Measurements from ENCODE around the gene LDLRAP1.

Gene LDLRAP1

DNA sequence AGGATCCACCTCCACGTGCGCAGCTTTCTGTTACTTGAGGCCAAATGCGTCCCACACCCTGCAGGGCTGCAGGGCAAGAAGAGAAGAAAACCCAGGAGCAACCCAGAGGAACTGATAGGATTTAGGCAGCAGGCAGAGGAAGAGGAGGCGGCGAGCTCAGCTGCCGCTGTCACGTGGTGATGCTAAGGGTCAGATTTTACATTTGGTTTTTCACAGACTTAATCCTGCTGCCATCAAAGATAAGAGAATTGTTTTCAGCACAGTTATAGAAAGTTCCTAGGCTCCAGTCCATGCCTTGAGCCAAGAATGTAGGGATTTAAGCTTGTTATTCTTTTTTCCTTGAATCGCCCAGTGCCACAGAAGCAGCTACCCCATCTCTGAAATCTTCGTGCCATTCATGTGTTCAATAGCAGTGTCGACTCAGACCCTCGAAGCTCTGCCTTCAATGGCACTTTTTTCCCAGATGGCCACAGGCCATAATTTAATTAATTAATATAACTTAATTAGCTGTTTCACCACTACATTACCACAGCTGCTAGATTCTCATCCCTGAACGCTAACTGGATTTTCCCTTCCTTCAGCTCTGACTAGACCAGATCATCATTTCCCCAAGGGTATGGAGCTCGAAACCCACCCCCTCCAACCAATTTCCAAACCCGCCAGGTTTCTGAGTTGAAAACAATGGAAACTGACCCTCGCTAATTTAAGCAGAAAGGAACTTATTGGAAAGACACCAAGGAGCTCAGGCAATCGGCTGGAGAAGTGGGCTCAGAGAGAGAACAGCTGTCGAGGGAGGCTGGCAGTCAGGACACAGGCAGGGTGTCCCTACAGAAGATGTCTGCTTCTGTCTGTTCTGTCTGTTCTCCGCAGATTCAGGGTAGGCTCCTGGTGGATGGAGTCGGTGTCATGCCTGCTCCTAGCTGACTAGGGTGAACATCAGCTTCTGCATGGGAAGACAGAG, 36.2 kb downstream of the LDLRAP1 start:
- Histone ChIP-seq H3K79me2 (ENCODE audit: insufficient read depth, low read length) (no peaks in the 10 kb centered on the region), H3K4me3 (ENCODE audit: low read depth, low read length, poor library complexity, severe bottlenecking) (no peak overlapping the region), H3K9me3 (ENCODE audit: low read length) (no peaks in the 10 kb centered on the region), H3K27me3 (ENCODE audit: insufficient read depth, low read length) (no peaks in the 10 kb centered on the region), H3F3A (ENCODE audit: insufficient read depth, low read length) (no peaks in the 10 kb centered on the region), H2AFZ (ENCODE audit: low read length) (no peak overlapping the region), H4K20me1 (ENCODE audit: insufficient read depth, low read length) (no peaks in the 10 kb centered on the region), H3K9ac (ENCODE audit: low read length) (no peak overlapping the region), H3K4me1 (ENCODE audit: insufficient read depth, low read length, severe bottlenecking) (no peaks in the 10 kb centered on the region), H3K9me2 (ENCODE audit: low read depth, low read length) (no peaks in the 10 kb centered on the region), H3K27ac (ENCODE audit: low read depth, low read length, poor library complexity, severe bottlenecking) (no peak overlapping the region), H3K4me2 (ENCODE audit: low read length) (no peak overlapping the region), H3K36me3 (ENCODE audit: insufficient read depth, low read length) (no peaks in the 10 kb centered on the region)
- TF ChIP-seq EZH2 (IDR thresholded peaks at IDR 0.05; ENCODE audit: borderline replicate concordance, low read length): no peak
- TF ChIP-seq, protein P1, sequence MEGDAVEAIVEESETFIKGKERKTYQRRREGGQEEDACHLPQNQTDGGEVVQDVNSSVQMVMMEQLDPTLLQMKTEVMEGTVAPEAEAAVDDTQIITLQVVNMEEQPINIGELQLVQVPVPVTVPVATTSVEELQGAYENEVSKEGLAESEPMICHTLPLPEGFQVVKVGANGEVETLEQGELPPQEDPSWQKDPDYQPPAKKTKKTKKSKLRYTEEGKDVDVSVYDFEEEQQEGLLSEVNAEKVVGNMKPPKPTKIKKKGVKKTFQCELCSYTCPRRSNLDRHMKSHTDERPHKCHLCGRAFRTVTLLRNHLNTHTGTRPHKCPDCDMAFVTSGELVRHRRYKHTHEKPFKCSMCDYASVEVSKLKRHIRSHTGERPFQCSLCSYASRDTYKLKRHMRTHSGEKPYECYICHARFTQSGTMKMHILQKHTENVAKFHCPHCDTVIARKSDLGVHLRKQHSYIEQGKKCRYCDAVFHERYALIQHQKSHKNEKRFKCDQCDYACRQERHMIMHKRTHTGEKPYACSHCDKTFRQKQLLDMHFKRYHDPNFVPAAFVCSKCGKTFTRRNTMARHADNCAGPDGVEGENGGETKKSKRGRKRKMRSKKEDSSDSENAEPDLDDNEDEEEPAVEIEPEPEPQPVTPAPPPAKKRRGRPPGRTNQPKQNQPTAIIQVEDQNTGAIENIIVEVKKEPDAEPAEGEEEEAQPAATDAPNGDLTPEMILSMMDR (IDR thresholded peaks at IDR 0.05; ENCODE audit: low read length): no peak

DNA sequence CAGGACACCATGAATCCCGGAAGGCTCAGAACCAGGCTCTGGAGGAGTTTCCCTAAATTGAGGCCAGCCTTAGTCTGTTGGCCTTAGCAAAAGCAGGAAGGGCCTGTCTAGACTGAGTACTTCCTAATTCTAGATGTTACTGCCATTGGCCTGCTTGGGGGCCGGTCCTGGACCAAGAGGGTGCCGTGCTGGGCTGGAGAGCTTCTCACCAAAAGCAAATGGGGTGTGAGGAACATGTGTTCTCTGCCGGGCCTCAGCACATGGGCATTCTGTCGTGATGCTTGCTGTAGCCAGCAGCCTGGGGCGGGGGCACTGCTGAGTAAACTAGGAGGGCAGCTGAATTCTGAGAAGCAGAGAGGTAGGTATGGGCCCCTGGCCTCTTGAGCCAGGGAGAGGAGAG, 37.5 kb downstream of the LDLRAP1 start:
- no peaks in the 10 kb centered on the region for H4K20me1 ChIP-seq (ENCODE audit: insufficient read depth, low read length)
- no peak for TF ChIP-seq EZH2 (IDR thresholded peaks at IDR 0.05; ENCODE audit: borderline replicate concordance, low read length)
- TF ChIP-seq, protein P1 (IDR thresholded peaks at IDR 0.05; ENCODE audit: low read length): no peak
- H3K9me2 ChIP-seq (ENCODE audit: low read depth, low read length): no peaks in the 10 kb centered on the region
- peaks cover 10% of the 10 kb centered on the region for H3K4me1 ChIP-seq (ENCODE audit: insufficient read depth, low read length, severe bottlenecking)
- H3K4me2 ChIP-seq (ENCODE audit: low read length): no peak overlapping the region
- no peaks in the 10 kb centered on the region for H3K79me2 ChIP-seq (ENCODE audit: insufficient read depth, low read length)
- no peak overlapping the region for H2AFZ ChIP-seq (ENCODE audit: low read length)
- H3F3A ChIP-seq (ENCODE audit: insufficient read depth, low read length): no peaks in the 10 kb centered on the region
- no peaks in the 10 kb centered on the region for H3K36me3 ChIP-seq (ENCODE audit: insufficient read depth, low read length)
- H3K4me3 ChIP-seq (ENCODE audit: low read depth, low read length, poor library complexity, severe bottlenecking): no peak overlapping the region
- H3K27me3 ChIP-seq (ENCODE audit: insufficient read depth, low read length): no peaks in the 10 kb centered on the region
- H3K9ac ChIP-seq (ENCODE audit: low read length): no peak overlapping the region
- H3K27ac ChIP-seq (ENCODE audit: low read depth, low read length, poor library complexity, severe bottlenecking): no peak overlapping the region
- no peaks in the 10 kb centered on the region for H3K9me3 ChIP-seq (ENCODE audit: low read length)

DNA sequence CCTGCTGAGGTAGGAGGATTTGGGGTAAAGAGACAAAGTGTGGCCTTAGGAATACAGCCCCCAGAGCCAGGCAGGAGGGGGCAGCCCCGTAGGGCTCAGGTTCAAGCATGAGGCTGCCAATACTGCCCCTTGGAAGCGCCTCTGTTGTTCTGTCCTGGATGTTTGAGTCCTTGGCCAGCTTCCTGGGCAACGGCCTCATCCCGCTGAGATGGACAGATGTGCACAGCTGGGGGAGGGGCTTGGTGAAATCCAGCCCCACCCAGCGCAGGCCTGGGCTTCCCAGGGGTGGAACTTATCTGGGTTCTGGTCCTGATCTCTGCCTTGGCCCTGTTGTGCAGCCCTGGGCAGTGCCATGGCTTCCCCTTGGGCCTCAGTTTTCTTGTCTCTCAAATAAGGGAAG, 38.4 kb downstream of the LDLRAP1 start:
- no peak for TF ChIP-seq EZH2 (IDR thresholded peaks at IDR 0.05; ENCODE audit: borderline replicate concordance, low read length)
- TF ChIP-seq, protein P1 (IDR thresholded peaks at IDR 0.05; ENCODE audit: low read length): no peak
- no peaks in the 10 kb centered on the region for H3K36me3 ChIP-seq (ENCODE audit: insufficient read depth, low read length)
- no peaks in the 10 kb centered on the region for H4K20me1 ChIP-seq (ENCODE audit: insufficient read depth, low read length)
- H3K27me3 ChIP-seq (ENCODE audit: insufficient read depth, low read length): no peaks in the 10 kb centered on the region
- no peak overlapping the region for H2AFZ ChIP-seq (ENCODE audit: low read length)
- H3K4me1 ChIP-seq (ENCODE audit: insufficient read depth, low read length, severe bottlenecking): peaks cover 10% of the 10 kb centered on the region
- no peak overlapping the region for H3K9ac ChIP-seq (ENCODE audit: low read length)
- H3K9me3 ChIP-seq (ENCODE audit: low read length): no peaks in the 10 kb centered on the region
- no peaks in the 10 kb centered on the region for H3K9me2 ChIP-seq (ENCODE audit: low read depth, low read length)
- no peaks in the 10 kb centered on the region for H3F3A ChIP-seq (ENCODE audit: insufficient read depth, low read length)
- no peak overlapping the region for H3K27ac ChIP-seq (ENCODE audit: low read depth, low read length, poor library complexity, severe bottlenecking)
- no peak overlapping the region for H3K4me2 ChIP-seq (ENCODE audit: low read length)
- H3K79me2 ChIP-seq (ENCODE audit: insufficient read depth, low read length): no peaks in the 10 kb centered on the region
- H3K4me3 ChIP-seq (ENCODE audit: low read depth, low read length, poor library complexity, severe bottlenecking): no peak overlapping the region
